CD4-positive, alpha-beta T cell treated with Interleukin-2 at 100 ng/mL for 4 hours (primary cell): ENCODE results near the gene NT5DC2.
A peak's percentile ranks its signal among the peaks of the same experiment; 100 is the strongest.
"Not testable (repeated sequence)": the region's sequence is repeated elsewhere in the genome, so short reads cannot be mapped to it uniquely, and the experiment has no call there.

Experiments used
- DNase-seq: peaks from one replicate; pipeline ENCODE4 v3.0.0-alpha.2; 2020; ENCODE audit warnings: low spot score

Gene NT5DC2

GRCh38 chr3:52537165-52537620 lies 3.5 kb upstream of the NT5DC2 start:
- DNase-seq: no peak

- peak; percentile 98 for DNase-seq
These were observed 2.9 kb upstream of the NT5DC2 start, which contains the start of gene UQCC5 for GRCh38 chr3:52536369-52537164. Gene UQCC5, plus strand, starts transcription at chr3:52536605. Its CDS starts 151 bp downstream, at chr3:52536756.

- DNase-seq: no peak
These were observed 2.4 kb upstream of the NT5DC2 start for GRCh38 chr3:52536112-52536368.

- DNase-seq: no peak
These were observed 1.9 kb upstream of the NT5DC2 start for GRCh38 chr3:52535411-52536111.

- DNase-seq: no peak
These were observed 875 bp upstream of the NT5DC2 start for GRCh38 chr3:52534281-52535183.

GRCh38 chr3:52532838-52533622 lies 627 bp downstream of the NT5DC2 start:
- peak; percentile 5 for DNase-seq

- DNase-seq: peak; percentile 18
These were observed 1.2 kb downstream of the NT5DC2 start for GRCh38 chr3:52532517-52532837.

- no peak for DNase-seq
These were observed 1.7 kb downstream of the NT5DC2 start for GRCh38 chr3:52531860-52532516.

- no peak for DNase-seq
These were observed 2.5 kb downstream of the NT5DC2 start for GRCh38 chr3:52530918-52531826.

- DNase-seq: no peak
These were observed 4.0 kb downstream of the NT5DC2 start for GRCh38 chr3:52529376-52530333.

GRCh38 chr3:52528586-52529375 lies 4.9 kb downstream of the NT5DC2 start:
- no peak for DNase-seq

- no peak for DNase-seq
These were observed 5.7 kb downstream of the NT5DC2 start for GRCh38 chr3:52527732-52528585.

GRCh38 chr3:52527039-52527731 lies 6.5 kb downstream of the NT5DC2 start:
- no peak for DNase-seq

GRCh38 chr3:52526671-52527038 lies 7.0 kb downstream of the NT5DC2 start:
- DNase-seq: not testable (repeated sequence)

GRCh38 chr3:52525680-52526561 lies 7.7 kb downstream of the NT5DC2 start:
- DNase-seq: no peak
